ENCODE results near the gene JPH4.

JPH4 gene

GRCh38 chr14:23621932-23622730 is 43.5 kb upstream of the JPH4 start:
- no peak for TF ChIP-seq CTCF (IDR thresholded peaks at IDR 0.05)
- no peak overlapping the region for H3K4me3 ChIP-seq
- no peak for DNase-seq (ENCODE audit: low spot score)
- no peak overlapping the region for H3K27ac ChIP-seq

- DNase-seq (ENCODE audit: low spot score) = peak; percentile 35
- no peak for TF ChIP-seq CTCF (IDR thresholded peaks at IDR 0.05)
- no peak overlapping the region for H3K27ac ChIP-seq
- H3K4me3 ChIP-seq = no peak overlapping the region
Measured at GRCh38 chr14:23621204-23621931, 42.8 kb upstream of the JPH4 start.

- peak; percentile 17 for DNase-seq (ENCODE audit: low spot score)
- H3K4me3 ChIP-seq = no peak overlapping the region
- no peak overlapping the region for H3K27ac ChIP-seq
- TF ChIP-seq CTCF (IDR thresholded peaks at IDR 0.05) = no peak
Measured at GRCh38 chr14:23620177-23620702, 41.6 kb upstream of the JPH4 start.

- no peak for DNase-seq (ENCODE audit: low spot score)
- Histone ChIP-seq H3K4me3 (no peak overlapping the region), H3K27ac (no peak overlapping the region)
- TF ChIP-seq CTCF (IDR thresholded peaks at IDR 0.05) = no peak
Measured at GRCh38 chr14:23618415-23618988, 39.9 kb upstream of the JPH4 start.

- no peak for TF ChIP-seq CTCF (IDR thresholded peaks at IDR 0.05)
- Histone ChIP-seq H3K4me3 (no peak overlapping the region), H3K27ac (no peak overlapping the region)
- no peak for DNase-seq (ENCODE audit: low spot score)
Measured at GRCh38 chr14:23617539-23617938, 38.9 kb upstream of the JPH4 start.

- DNase-seq (ENCODE audit: low spot score) = no peak
- TF ChIP-seq CTCF (IDR thresholded peaks at IDR 0.05) = no peak
- Histone ChIP-seq H3K27ac (no peak overlapping the region), H3K4me3 (no peak overlapping the region)
Measured at GRCh38 chr14:23615856-23616255, 37.3 kb upstream of the JPH4 start.
